Activated CD4-positive, CD25-positive, alpha-beta regulatory T cell treated with anti-CD3 and anti-CD28 coated beads, Interleukin-2, amount 50 U/mL, for 24 hours (primary cell): ENCODE data around the gene ADGRD2.

ENCODE experiments used
- ATAC-seq, 2 donors: fragments of 150-1000 bp; cut with Tn5 transposase; one replicate each; pipeline ENCODE4 v1.10.0; 2021; ENCODE audit warnings: mild to moderate bottlenecking in 1 of 2, moderate library complexity in 1 of 2

The ADGRD2 gene

DNA sequence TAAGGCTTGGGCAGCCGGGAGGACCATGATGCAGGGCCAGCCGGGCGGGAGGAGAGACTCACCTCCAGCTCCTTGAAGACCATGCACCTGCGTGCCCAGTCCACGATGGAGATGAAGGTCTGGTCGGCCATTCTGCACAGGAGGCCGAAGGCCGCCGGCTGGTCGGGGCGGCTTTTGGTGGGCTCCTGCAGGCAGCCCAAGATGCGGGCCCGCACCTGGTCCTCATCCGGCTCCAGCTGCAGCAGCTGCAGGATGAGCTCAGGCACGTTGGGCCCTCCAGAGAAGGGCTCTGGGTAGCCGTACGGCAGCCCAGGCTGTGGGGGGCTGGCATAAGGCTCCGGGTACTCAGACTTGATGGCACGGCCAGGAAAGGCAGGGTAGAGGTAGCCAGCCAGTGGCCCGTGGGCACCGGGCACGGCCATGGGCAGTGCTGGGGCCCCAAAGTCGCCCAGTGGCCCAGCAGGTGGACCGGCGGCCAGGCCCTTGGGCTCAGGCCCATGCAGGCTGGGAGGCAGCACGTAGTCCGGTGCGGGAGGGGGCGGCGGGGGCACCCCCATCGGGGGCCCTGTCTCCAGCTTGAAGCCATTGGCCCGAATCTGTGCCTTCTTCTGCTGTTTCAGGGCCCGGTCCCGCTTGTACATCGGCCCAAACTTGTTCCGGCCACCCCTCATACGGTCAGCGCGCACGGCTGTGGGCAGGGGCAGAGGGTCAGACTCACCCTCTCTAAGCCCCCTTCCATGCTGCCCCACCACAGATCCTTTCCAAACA lies 50.0 kb downstream of the ADGRD2 start:
- no peak for ATAC-seq

DNA sequence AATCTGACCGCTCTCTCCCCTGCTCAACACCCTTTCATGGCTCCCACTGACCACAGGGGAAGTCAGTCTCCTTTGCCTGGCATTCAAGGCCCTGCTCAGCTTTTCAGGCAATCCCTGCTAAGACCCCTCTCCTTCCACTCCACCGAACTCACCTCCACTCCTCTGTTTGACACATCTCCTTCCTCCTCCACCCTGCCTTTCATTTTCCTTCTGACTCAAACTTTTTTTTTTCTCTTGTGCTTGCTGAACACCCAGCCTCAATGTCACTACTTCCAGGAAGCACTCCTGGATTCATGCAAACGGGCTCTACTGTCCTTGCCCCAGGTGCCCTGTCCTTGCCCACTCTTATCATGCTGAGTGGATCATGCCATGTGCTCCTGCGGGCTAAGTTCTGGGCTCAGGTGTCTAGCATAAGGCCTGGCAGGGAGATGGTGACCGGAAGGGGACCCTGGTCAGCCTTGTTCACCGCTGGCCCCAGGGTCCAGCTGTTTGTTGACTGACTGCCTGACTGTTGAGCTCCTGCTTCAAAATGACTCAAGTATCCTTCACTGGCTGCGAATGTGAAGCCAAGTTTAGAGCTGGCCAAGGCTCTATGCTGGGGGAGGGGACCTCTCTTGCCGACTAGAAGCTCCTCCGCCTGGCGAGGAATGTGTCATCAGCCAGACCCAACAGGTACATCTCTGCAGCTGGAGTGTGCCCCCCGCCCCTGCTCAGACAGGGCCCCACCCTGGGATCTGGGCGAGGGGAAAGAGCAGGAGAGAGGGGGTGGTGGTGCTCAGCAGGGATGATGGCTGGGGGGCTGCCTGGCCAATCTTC lies 50.8 kb downstream of the ADGRD2 start:
- no peak for ATAC-seq

- ATAC-seq: no peak
Observed at GRCh38 chr9:124501771-124502320, 51.6 kb downstream of the ADGRD2 start.

- ATAC-seq: no peak
Observed at GRCh38 chr9:124502711-124503702, 52.8 kb downstream of the ADGRD2 start.

GRCh38 chr9:124503713-124504529 lies 53.7 kb downstream of the ADGRD2 start:
- ATAC-seq: no peak

GRCh38 chr9:124504530-124505005 lies 54.3 kb downstream of the ADGRD2 start:
- no peak for ATAC-seq

DNA sequence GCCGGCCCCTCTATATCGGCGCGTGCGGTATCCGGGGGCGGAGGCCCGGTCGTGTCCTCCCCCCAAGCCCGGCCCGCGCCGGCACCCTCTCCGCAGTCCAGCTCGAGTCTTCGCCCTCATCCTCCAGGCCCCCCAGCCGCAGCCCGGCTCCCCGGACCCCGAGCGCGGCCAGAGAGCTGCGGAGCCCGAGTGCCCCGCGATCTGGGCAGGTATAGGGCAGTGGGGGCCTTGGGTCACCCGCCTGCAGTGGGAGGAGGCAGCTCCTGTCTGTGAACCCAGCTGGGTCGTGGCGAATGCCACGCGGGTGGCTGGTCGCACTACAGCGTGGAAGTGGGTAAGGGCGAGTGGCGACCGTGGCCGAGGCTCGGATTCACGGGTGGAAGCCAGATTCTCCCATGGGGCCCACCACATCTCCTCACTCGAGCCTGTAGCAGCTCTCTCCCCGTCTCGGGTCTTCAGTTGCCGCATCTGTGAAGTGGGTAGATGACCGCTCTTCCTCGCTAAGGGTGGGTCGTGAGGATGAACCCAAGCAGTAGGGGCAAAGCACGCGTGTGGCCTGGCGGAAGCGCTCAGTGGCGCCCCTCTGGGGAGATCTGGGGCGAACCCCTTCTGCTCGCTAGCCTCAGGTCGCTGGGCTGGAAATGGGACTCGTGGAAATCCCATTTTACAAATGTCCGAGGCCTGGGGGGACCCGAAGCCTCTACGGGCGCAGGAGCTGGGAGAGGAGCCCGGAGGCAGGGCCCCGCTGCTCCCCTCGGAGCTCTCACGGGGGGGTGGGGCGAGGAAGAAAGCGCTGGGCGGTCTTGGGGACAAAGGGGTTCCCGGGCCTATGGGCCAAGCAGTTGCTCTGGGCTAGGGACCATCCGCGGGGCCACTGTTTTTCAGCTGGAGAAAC lies 55.0 kb downstream of the ADGRD2 start:
- ATAC-seq: no peak

GRCh38 chr9:124505901-124506346 lies 55.7 kb downstream of the ADGRD2 start:
- no peak for ATAC-seq

DNA sequence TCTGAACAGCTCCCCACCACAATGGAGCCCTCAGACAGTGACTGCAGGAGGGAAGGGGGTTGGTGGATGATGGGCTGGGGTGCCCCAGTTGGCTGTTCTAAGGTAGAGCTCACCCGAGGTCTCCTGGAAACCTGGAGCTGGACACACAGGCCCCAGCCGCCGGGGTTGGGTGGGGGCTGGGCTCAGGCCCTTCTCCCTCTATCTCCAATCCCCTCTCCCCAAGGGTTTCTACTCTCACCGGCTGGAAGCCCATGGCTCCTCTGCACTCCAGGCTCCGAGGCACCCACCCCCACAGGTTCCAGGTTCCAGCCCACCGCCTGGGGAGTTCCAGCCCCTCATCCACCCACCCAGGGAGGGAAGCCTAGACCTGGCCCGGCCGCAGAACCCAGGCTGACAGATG lies 56.2 kb downstream of the ADGRD2 start:
- ATAC-seq: no peak

- no peak for ATAC-seq
Observed at GRCh38 chr9:124506931-124507879, 57.0 kb downstream of the ADGRD2 start, which contains the start of gene NR5A1. Gene NR5A1 (minus strand): TSS chr9:124507399. CDS start chr9:124503395, 4,004 bp downstream.

DNA sequence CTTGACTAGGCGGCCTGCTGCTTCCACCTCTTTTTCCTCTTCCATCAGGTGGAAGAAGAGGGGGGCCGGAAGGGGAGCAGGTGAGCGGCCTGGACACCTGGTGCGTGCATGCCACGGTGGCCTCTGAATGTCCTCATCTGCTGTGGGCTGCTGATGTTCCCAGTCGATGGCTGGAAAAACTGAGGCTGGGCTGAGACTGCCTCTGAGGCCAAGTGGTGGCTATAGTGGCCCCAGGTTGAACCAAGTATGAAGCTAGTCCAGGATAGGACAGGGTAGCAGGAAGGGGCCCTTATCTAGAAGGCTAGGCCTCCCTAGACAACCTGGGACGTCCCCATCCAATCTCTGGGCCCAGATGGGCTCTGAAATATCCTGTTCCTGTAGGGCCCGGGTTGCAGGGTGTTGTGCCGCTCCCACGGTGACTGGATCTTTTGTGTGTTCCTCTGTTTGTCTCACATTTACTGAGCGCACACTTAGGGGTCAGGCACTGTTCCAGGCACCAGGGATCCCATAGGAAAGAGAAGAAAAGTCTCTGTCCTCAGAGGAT lies 57.7 kb downstream of the ADGRD2 start:
- ATAC-seq: no peak

DNA sequence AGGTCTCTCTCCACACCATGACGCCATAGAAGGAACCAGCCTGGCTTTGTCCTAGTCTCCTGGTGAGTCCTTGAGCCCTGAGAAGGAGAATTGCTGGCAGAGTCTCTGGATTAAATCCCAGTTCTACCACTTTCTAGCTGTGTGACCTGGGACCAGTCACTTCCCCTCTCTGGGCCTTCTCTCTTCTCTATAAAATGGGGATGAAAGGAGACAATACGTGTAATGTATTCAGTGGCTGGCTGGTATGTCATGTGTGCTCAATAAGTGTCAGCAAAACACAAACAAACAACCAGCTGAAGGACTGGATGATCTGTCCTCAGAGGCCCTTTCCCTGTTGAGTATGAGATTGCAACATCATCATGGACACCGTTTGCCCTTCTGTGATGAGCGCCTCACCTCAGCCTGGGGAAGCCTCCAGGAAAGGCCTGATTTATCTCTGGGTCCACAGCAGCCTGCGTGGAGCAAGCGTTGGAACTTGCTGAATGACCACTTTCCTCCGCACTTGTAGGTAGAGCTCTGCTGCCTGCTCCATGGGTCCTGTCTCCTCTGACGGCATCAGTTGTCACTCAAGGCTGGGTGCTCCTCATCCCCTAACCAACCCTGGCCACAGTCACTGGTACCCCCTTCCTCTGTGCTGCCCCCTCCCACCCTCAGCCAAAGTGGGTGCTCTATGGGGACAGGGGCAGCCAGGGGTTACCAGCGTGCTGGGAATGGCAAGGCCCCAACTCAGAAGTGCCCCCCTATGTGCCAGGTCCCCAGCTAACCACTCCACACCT lies 60.6 kb downstream of the ADGRD2 start:
- ATAC-seq: no peak

GRCh38 chr9:124511426-124511840 lies 61.2 kb downstream of the ADGRD2 start:
- no peak for ATAC-seq

- no peak for ATAC-seq
Observed at GRCh38 chr9:124511891-124512805, 61.9 kb downstream of the ADGRD2 start.

- no peak for ATAC-seq
Observed at GRCh38 chr9:124512806-124513204, 62.6 kb downstream of the ADGRD2 start.

- no peak for ATAC-seq
Observed at GRCh38 chr9:124513376-124513994, 63.2 kb downstream of the ADGRD2 start.
